ENCODE data around the gene CAMSAP2.

GRCh38 chr1:200708161-200708560, 30.5 kb upstream of the CAMSAP2 start:
- TF ChIP-seq BRCA1 (IDR thresholded peaks at IDR 0.05; ENCODE audit: low read depth, low read length) (no peak), RFX5 (IDR thresholded peaks at IDR 0.05; ENCODE audit: borderline replicate concordance, low read depth, low read length) (no peak), EZH2 (IDR thresholded peaks at IDR 0.05; ENCODE audit: low read depth, low read length, severe bottlenecking) (no peak), ATF3 (IDR thresholded peaks at IDR 0.05; ENCODE audit: insufficient read depth, low read depth, low read length) (no peak), CTCF (IDR thresholded peaks at IDR 0.05; ENCODE audit: control extremely low read depth in 1 of 3, insufficient read depth in 1 of 3, low read depth in 1 of 3, low read length in 3 of 3) (no peak), RXRA (IDR thresholded peaks at IDR 0.05; ENCODE audit: insufficient read depth, low read depth, low read length) (no peak), PHF8 (conservative IDR thresholded peaks at IDR 0.05; ENCODE audit: low read depth, low read length) (no peak), RAD21 (IDR thresholded peaks at IDR 0.05 in 1 of 2, conservative IDR thresholded peaks at IDR 0.05 in 1 of 2; ENCODE audit: low read depth in 2 of 2, low read length in 2 of 2) (no peak)
